ENCODE results near the gene ZNF583. TPM values are rescaled to one million over a fixed set of nuclear protein-coding genes. Genes with fewer than 3 reads are reported as not detected.

ZNF583 gene
- total and polyA plus RNA-seq, 2 of the 8 experiments (the other 6 are each of a cell fraction or from before 2014, with no cell fraction given): 0.48 to 2.8 TPM

DNA sequence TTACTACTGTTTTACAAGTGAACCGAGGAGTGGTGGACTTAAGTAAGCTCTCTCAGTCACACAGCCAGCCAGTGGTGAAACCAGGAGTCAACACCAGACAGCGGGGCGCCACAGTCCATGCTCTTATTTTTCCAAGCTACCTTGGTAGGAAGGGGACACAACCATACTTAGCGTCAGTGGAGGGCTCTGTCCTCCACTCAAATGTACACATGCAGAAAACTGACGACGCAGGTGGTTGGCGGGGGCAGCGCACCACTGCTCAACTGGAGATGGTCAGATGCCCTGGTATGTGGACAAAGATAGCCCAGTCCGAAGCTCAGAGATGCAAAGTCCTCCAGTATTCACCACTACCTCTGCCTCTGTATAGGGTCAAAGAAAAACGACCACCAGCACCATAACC lies 72.0 kb downstream of the ZNF583 start:
- H3K9ac ChIP-seq (replicated peaks in 1 of 4; ENCODE audit: extremely low read depth in 1 of 4, low read depth in 3 of 4, low read length in 3 of 4): no peak overlapping the region
- no peak overlapping the region for H3K27ac ChIP-seq (ENCODE audit: low read depth, low read length)

More for the DNA sequence above, 72.0 kb downstream of the ZNF583 start:
- CTCF ChIA-PET (ENCODE audit: partially characterized antibody): interaction anchor here (1.0 kb wide), 1 partner anchor 69 kb away, joined by 3 read pairs; no protein-coding TSS in a partner anchor
- Histone ChIP-seq H2BK15ac (ENCODE audit: low read length) (no peak overlapping the region), H2BK120ac (replicated peaks; ENCODE audit: low read depth, low read length) (no peak overlapping the region), H4K8ac (ENCODE audit: extremely low read depth, insufficient read depth, low read length) (no peak overlapping the region), H3K4me1 (replicated peaks in 1 of 4; ENCODE audit: control insufficient read depth in 3 of 4, insufficient read depth in 4 of 4, low read length in 3 of 4) (peaks cover 0 to 4% (median 1%) of the 10 kb centered on the region in 4 experiments; a peak in 4 of 7 replicates), H3K9me3 (ENCODE audit: insufficient read depth in 2 of 2, low read depth in 1 of 2, low read length in 1 of 2) (no peaks in the 10 kb centered on the region), H3K79me2 (ENCODE audit: control insufficient read depth in 1 of 2, insufficient read depth in 2 of 2, low read length in 2 of 2) (peaks cover 11 to 74% of the 10 kb centered on the region in 2 experiments), H3K23ac (ENCODE audit: insufficient read length) (no peak overlapping the region), H2BK12ac (ENCODE audit: low read depth, low read length) (no peak overlapping the region), H3K27me3 (replicated peaks in 1 of 4; ENCODE audit: control insufficient read depth in 3 of 4, extremely low read depth in 1 of 4, insufficient read depth in 3 of 4, low read length in 3 of 4) (no peaks in the 10 kb centered on the region), H3K4ac (replicated peaks; ENCODE audit: insufficient read length, low read depth, low read length) (no peak overlapping the region), H2BK5ac (ENCODE audit: low read depth, low read length) (no peak overlapping the region), H3K4me2 (ENCODE audit: insufficient read depth in 1 of 2, low read depth in 2 of 2, low read length in 2 of 2) (peak overlapping the region; percentile 68 to 94), H3K79me1 (ENCODE audit: low read depth, low read length) (0 out of 2 replicates have a peak, but pooled peaks cover 3% of the 10 kb centered on the region), H3K18ac (ENCODE audit: extremely low read depth, low read length) (no peak overlapping the region), H3K56ac (replicated peaks; ENCODE audit: insufficient read length, low read depth, low read length) (no peak overlapping the region), H4K20me1 (replicated peaks in 1 of 2; ENCODE audit: control insufficient read depth in 1 of 2, insufficient read depth in 2 of 2, low read length in 2 of 2) (peaks cover 0 to 2% of the 10 kb centered on the region in 2 experiments), H3K14ac (ENCODE audit: insufficient read length) (no peak overlapping the region), H2BK20ac (ENCODE audit: low read length) (no peak overlapping the region), H4K91ac (replicated peaks; ENCODE audit: insufficient read length, low read length) (no peak overlapping the region), H2AK5ac (ENCODE audit: low read depth, low read length) (no peak overlapping the region), H2AFZ (ENCODE audit: low read length) (no peak overlapping the region), H3K23me2 (ENCODE audit: low read depth, low read length) (peaks cover 5% of the 10 kb centered on the region; the same call in 1 of the 2 replicates), H3K36me3 (ENCODE audit: control insufficient read depth in 2 of 4, insufficient read depth in 4 of 4, low read length in 3 of 4) (peaks cover 0 to 6% (median 2%) of the 10 kb centered on the region in 4 experiments; a peak in 5 of 8 replicates), H4K5ac (ENCODE audit: insufficient read length, low read depth, low read length) (no peak overlapping the region), H3K4me3 (ENCODE audit: extremely low read depth in 1 of 4, insufficient read depth in 2 of 4, low read depth in 3 of 4, low read length in 4 of 4) (peak overlapping the region; percentile 74 to 98 (median 92); a peak in 7 of 8 replicates)
- no peak for TF ChIP-seq POLR2AphosphoS5 (IDR thresholded peaks at IDR 0.05; ENCODE audit: low read depth, low read length)
- no peak for TF ChIP-seq SIX5 (IDR thresholded peaks at IDR 0.05; ENCODE audit: low read depth, low read length)
- no peak for TF ChIP-seq TCF12 (IDR thresholded peaks at IDR 0.05; ENCODE audit: low read depth, low read length)
- no peak for TF ChIP-seq POU5F1 (IDR thresholded peaks at IDR 0.05; ENCODE audit: low read depth, low read length)
- TF ChIP-seq BRCA1 (IDR thresholded peaks at IDR 0.05; ENCODE audit: low read depth, low read length): no peak
- TF ChIP-seq SAP30 (IDR thresholded peaks at IDR 0.05; ENCODE audit: insufficient read depth, insufficient replicate concordance, low read length): no peak
- TF ChIP-seq SP2 (IDR thresholded peaks at IDR 0.05; ENCODE audit: low read length): no peak
- no peak for TF ChIP-seq PHF8 (conservative IDR thresholded peaks at IDR 0.05; ENCODE audit: low read depth, low read length)
- TF ChIP-seq EP300 (IDR thresholded peaks at IDR 0.05; ENCODE audit: borderline replicate concordance in 1 of 2, low read depth in 2 of 2, low read length in 2 of 2): no peak
- TF ChIP-seq GTF2F1 (IDR thresholded peaks at IDR 0.05; ENCODE audit: borderline replicate concordance, low read depth, low read length): no peak
- no peak for TF ChIP-seq NRF1 (IDR thresholded peaks at IDR 0.05; ENCODE audit: low read depth, low read length)
- no peak for TF ChIP-seq JUN (IDR thresholded peaks at IDR 0.05; ENCODE audit: low read depth, low read length)
- no peak for TF ChIP-seq SP4 (IDR thresholded peaks at IDR 0.05; ENCODE audit: low read length)
- TF ChIP-seq RXRA (IDR thresholded peaks at IDR 0.05; ENCODE audit: insufficient read depth, low read depth, low read length): no peak
- no peak for TF ChIP-seq TAF7 (optimal IDR thresholded peaks at IDR 0.05; ENCODE audit: borderline replicate concordance, low read depth, low read length)
- no peak for DNase-seq (ENCODE audit: low read depth in 1 of 2, low spot score in 2 of 2)
- FAIRE-seq: no peak
- POLR2A ChIA-PET (ENCODE audit: partially characterized antibody): interaction anchor here (0.6 to 2.0 kb wide), 3 partner anchors 11 to 63 kb away, joined by 4 to 8 read pairs (median 5); partner anchors contain the start of gene ZFP28
- 87% methylated on average over 10 of the region's 10 CpGs; no CpG with 5 or more reads in 1 of the 2 experiments for whole genome bisulfite sequencing, 2 experiments (ENCODE audit: extremely low coverage in 1 of 2, insufficient coverage in 1 of 2, insufficient read length in 1 of 2, insufficient replicate concordance in 2 of 2, low coverage in 1 of 2, low lambda C conversion rate in 2 of 2, missing lambda C conversion rate in 1 of 2)

Measured in H1 (cell line).